Peyer's patch (tissue), 4 donors: ENCODE data around the gene SPDYE18.
"Not testable (repeated sequence)": the region's sequence is repeated elsewhere in the genome, so short reads cannot be mapped to it uniquely, and the experiment has no call there.

Source experiments
- POLR2A ChIP-seq, 2 donors: fragments of 450-650 bp; IDR thresholded peaks; one replicate each; pipeline ENCODE4 v1.5.1; 2017; ENCODE audit warnings: antibody characterized with exemption in 2 of 2, mild to moderate bottlenecking in 2 of 2, moderate library complexity in 2 of 2
- TF ChIP-seq, protein P1 (sequence below), 6 experiments: fragments of 450-650 bp in 4 of 6; fragments of 200-600 bp in 2 of 6; sonication (generic) in 1 of 6; IDR thresholded peaks; one replicate each; pipeline ENCODE4 v1.5.1; 2017 to 2019; ENCODE audit warnings: antibody characterized with exemption in 6 of 6, mild to moderate bottlenecking in 3 of 6, moderate library complexity in 1 of 6

DNA sequence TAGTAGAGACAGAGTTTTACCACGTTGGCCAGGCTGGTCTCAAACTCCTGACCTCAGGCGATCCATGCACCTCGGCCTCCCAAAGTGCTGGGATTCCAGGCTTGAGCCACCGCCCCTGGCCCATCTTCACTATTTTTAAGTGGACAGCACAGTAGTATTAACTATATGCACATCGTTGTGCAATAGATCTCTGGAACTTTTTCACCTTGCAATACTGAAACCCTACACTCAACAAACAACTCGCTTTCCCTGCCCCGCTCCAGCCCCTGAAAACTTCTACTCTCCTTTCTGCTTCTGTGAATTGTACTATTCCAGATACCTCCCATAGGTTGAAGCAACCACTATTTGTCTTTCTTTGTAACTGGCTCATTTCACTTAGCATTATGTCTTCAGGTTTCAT, 3.5 kb upstream of the SPDYE18 start:
- TF ChIP-seq, protein P1, sequence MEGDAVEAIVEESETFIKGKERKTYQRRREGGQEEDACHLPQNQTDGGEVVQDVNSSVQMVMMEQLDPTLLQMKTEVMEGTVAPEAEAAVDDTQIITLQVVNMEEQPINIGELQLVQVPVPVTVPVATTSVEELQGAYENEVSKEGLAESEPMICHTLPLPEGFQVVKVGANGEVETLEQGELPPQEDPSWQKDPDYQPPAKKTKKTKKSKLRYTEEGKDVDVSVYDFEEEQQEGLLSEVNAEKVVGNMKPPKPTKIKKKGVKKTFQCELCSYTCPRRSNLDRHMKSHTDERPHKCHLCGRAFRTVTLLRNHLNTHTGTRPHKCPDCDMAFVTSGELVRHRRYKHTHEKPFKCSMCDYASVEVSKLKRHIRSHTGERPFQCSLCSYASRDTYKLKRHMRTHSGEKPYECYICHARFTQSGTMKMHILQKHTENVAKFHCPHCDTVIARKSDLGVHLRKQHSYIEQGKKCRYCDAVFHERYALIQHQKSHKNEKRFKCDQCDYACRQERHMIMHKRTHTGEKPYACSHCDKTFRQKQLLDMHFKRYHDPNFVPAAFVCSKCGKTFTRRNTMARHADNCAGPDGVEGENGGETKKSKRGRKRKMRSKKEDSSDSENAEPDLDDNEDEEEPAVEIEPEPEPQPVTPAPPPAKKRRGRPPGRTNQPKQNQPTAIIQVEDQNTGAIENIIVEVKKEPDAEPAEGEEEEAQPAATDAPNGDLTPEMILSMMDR (IDR thresholded peaks at IDR 0.05) = not testable (repeated sequence)
- not testable (repeated sequence) for TF ChIP-seq POLR2A (IDR thresholded peaks at IDR 0.05)
